SK-N-SH (cell line): ENCODE results near the gene NDUFC2. TPM values are rescaled to one million over a fixed set of nuclear protein-coding genes. Genes with fewer than 3 reads are reported as not detected.

Experiments used
- CTCF ChIA-PET: fragments of 300-600, 350-600 bp; formaldehyde crosslinking; extraction: SDS; loops from one replicate; lab custom pipeline; 2021; lab: Yijun Ruan, JAX
- POLR2A ChIA-PET: fragments of 350-600 bp; sonication (Branson Sonifier 250); formaldehyde crosslinking; extraction: SDS; loops from one replicate; lab custom pipeline; 2020; ENCODE audit warnings: antibody characterized with exemption, inconsistent platforms; lab: Yijun Ruan, JAX
- DNase-seq: peaks from one replicate; pipeline ENCODE4 v3.0.0; 2012
- H2AFZ ChIP-seq: fragments of 200-600 bp; sonication (generic); 2 replicates; pipeline ENCODE4 v1.8.1; 2016; ENCODE audit warnings: antibody characterized with exemption, mild to moderate bottlenecking, low read depth
- H3F3A ChIP-seq: fragments of 200-600 bp; sonication (generic); replicated peaks from 2 replicates; pipeline ENCODE3; 2016; ENCODE audit warnings: antibody characterized with exemption, mild to moderate bottlenecking; ENCODE audit not compliant: insufficient read depth
- H3K27ac ChIP-seq, 2 experiments: fragments of 200-500 bp in 1 of 2; fragments of 200-600 bp in 1 of 2; sonication (Bioruptor generic) in 1 of 2; sonication (generic), shearing (Covaris generic) in 1 of 2; 2 replicates each; pipeline versions ENCODE4 v1.5.1 to v1.6.1; 2014 to 2016; ENCODE audit warnings: low read depth in 2 of 2, inconsistent platforms in 1 of 2, low read length in 1 of 2, mild to moderate bottlenecking in 1 of 2, mixed read lengths in 1 of 2
- H3K27me3 ChIP-seq: fragments of 200-600 bp; sonication (generic), shearing (Covaris generic); 2 replicates; pipeline ENCODE4 v1.6.1; 2016; ENCODE audit warnings: mixed run types; ENCODE audit not compliant: insufficient read depth
- H3K36me3 ChIP-seq, 2 experiments: fragments of 200-500 bp in 1 of 2; fragments of 200-600 bp in 1 of 2; sonication (Bioruptor generic) in 1 of 2; sonication (generic) in 1 of 2; replicated peaks in 1 of 2; 2 replicates each; pipeline versions ENCODE3 to v1.5.1; 2014 to 2016; ENCODE audit warnings: low read length in 1 of 2, mild to moderate bottlenecking in 1 of 2; ENCODE audit not compliant: insufficient read depth in 2 of 2, control insufficient read depth in 1 of 2
- H3K4me1 ChIP-seq, 2 experiments: fragments of 200-500 bp in 1 of 2; fragments of 200-600 bp in 1 of 2; sonication (Bioruptor generic) in 1 of 2; sonication (generic), shearing (Covaris generic) in 1 of 2; 2 replicates each; pipeline versions ENCODE4 v1.5.1 to v1.6.1; 2014 to 2016; ENCODE audit warnings: low read depth in 1 of 2, low read length in 1 of 2, mixed run types in 1 of 2; ENCODE audit not compliant: insufficient read depth in 2 of 2, control insufficient read depth in 1 of 2
- H3K4me2 ChIP-seq: fragments of 200-600 bp; sonication (generic), shearing (Covaris generic); 2 replicates; pipeline ENCODE4 v1.6.1; 2017; ENCODE audit warnings: mixed run types
- H3K4me3 ChIP-seq, 2 experiments: fragments of 200-500 bp in 1 of 2; fragments of 200-600 bp in 1 of 2; sonication (Bioruptor generic) in 1 of 2; sonication (generic), shearing (Covaris generic) in 1 of 2; 2 replicates each; pipeline versions ENCODE4 v1.5.1 to v1.8.1; 2014 to 2016; ENCODE audit warnings: low read depth in 2 of 2, inconsistent platforms in 1 of 2, low read length in 1 of 2, mild to moderate bottlenecking in 1 of 2, mixed read lengths in 1 of 2, moderate library complexity in 1 of 2
- H3K79me2 ChIP-seq: fragments of 200-600 bp; sonication (generic); 2 replicates; pipeline ENCODE4 v1.8.1; 2017; ENCODE audit warnings: mild to moderate bottlenecking; ENCODE audit not compliant: insufficient read depth
- H3K9ac ChIP-seq: fragments of 200-600 bp; sonication (generic); 2 replicates; pipeline ENCODE4 v1.6.1; 2017; ENCODE audit warnings: mixed run types
- H3K9me2 ChIP-seq: fragments of 200-600 bp; sonication (generic); 2 replicates; pipeline ENCODE4 v1.6.1; 2017; ENCODE audit warnings: mixed run types
- H3K9me3 ChIP-seq: fragments of 200-600 bp; sonication (generic); 2 replicates; pipeline ENCODE4 v1.6.1; 2017; ENCODE audit warnings: mixed run types, mild to moderate bottlenecking, moderate library complexity
- H4K20me1 ChIP-seq: fragments of 200-600 bp; sonication (generic); 2 replicates; pipeline ENCODE4 v1.6.1; 2017; ENCODE audit warnings: mild to moderate bottlenecking, mixed run types; ENCODE audit not compliant: insufficient read depth
- CHD2 ChIP-seq: fragments of 150-350 bp; IDR thresholded peaks from 2 replicates; pipeline ENCODE4 v1.6.1; 2018; ENCODE audit warnings: low read length; ENCODE audit not compliant: partially characterized antibody
- FOSL2 ChIP-seq: IDR thresholded peaks from 2 replicates; pipeline ENCODE4 v1.4.0; 2012; ENCODE audit warnings: low read depth, mild to moderate bottlenecking, moderate library complexity, borderline replicate concordance
- GABPA ChIP-seq: IDR thresholded peaks from 2 replicates; pipeline ENCODE4 v1.4.0; 2012; ENCODE audit warnings: low read depth, mild to moderate bottlenecking
- GATA2 ChIP-seq: sonication (generic); formaldehyde crosslinking; IDR thresholded peaks from 2 replicates; pipeline ENCODE4 v1.5.0; 2020; ENCODE audit warnings: mild to moderate bottlenecking, missing genetic modification reagents
- MXI1 ChIP-seq: IDR thresholded peaks from 2 replicates; pipeline ENCODE4 v1.6.1; 2012; ENCODE audit warnings: mild to moderate bottlenecking, low read depth, low read length, improper control_type of control experiment
- NRF1 ChIP-seq: IDR thresholded peaks from 2 replicates; pipeline ENCODE4 v1.6.1; 2012; ENCODE audit warnings: low read depth, mild to moderate bottlenecking, low read length
- POLR2AphosphoS5 ChIP-seq: IDR thresholded peaks from 2 replicates; pipeline ENCODE4 v1.6.1; 2012; ENCODE audit warnings: low read depth, low read length
- RAD21 ChIP-seq: IDR thresholded peaks from 2 replicates; pipeline ENCODE4 v1.6.1; 2012; ENCODE audit warnings: mild to moderate bottlenecking, low read length
- RCOR1 ChIP-seq: fragments of 150-350 bp; IDR thresholded peaks from 2 replicates; pipeline ENCODE4 v1.6.1; 2017; ENCODE audit warnings: antibody characterized with exemption, low read length
- RFX5 ChIP-seq: IDR thresholded peaks from 2 replicates; pipeline ENCODE4 v1.6.1; 2012; ENCODE audit warnings: mild to moderate bottlenecking, improper control_type of control experiment, low read length
- RXRA ChIP-seq: IDR thresholded peaks from 2 replicates; pipeline ENCODE4 v1.4.0; 2012; ENCODE audit warnings: low read depth, mild to moderate bottlenecking, borderline replicate concordance
- SIN3A ChIP-seq: IDR thresholded peaks from 2 replicates; pipeline ENCODE4 v1.6.1; 2012; ENCODE audit warnings: low read depth, mild to moderate bottlenecking, low read length, moderate library complexity, borderline replicate concordance
- TAF1 ChIP-seq: IDR thresholded peaks from 2 replicates; pipeline ENCODE4 v1.6.1; 2012; ENCODE audit warnings: low read depth, mild to moderate bottlenecking, low read length, moderate library complexity, borderline replicate concordance
- TCF12 ChIP-seq: IDR thresholded peaks from 2 replicates; pipeline ENCODE4 v1.4.0; 2012
- TEAD4 ChIP-seq: IDR thresholded peaks from 2 replicates; pipeline ENCODE4 v1.4.0; 2012; ENCODE audit warnings: mild to moderate bottlenecking, borderline replicate concordance; ENCODE audit not compliant: insufficient read depth
- WGBS: methylation state at CpG from one replicate; pipeline ENCODE4 v1.1.6; 2017; ENCODE audit warnings: low lambda C conversion rate; 5-methylcytosine and 5-hydroxymethylcytosine counted together
- polyA plus RNA-seq, 3 experiments: library from polyadenylated mRNA; depleted of rRNA; stranded (reverse); fragments of >200 nt; gene quantifications; 2 replicates each; pipeline ENCODE4 v1.2.3, GENCODE V29; 2012
- TF ChIP-seq, protein P1 (sequence below): fragments of 200-600 bp; sonication (generic); IDR thresholded peaks from 2 replicates; pipeline ENCODE4 v1.6.1; 2017; ENCODE audit warnings: antibody characterized with exemption, mild to moderate bottlenecking, moderate library complexity
- TF ChIP-seq, protein P2 (sequence below): IDR thresholded peaks from 2 replicates; pipeline ENCODE4 v1.4.0; 2012; ENCODE audit warnings: low read depth, borderline replicate concordance
- TF ChIP-seq, protein P3 (sequence below): fragments of 150-350 bp; IDR thresholded peaks from 2 replicates; pipeline ENCODE4 v1.6.1; 2016; ENCODE audit warnings: mild to moderate bottlenecking, low read depth, low read length

Gene NDUFC2
- polyA plus RNA-seq, 1 of the 3 experiments (the other 2 are of a cell fraction) = 235 TPM

DNA sequence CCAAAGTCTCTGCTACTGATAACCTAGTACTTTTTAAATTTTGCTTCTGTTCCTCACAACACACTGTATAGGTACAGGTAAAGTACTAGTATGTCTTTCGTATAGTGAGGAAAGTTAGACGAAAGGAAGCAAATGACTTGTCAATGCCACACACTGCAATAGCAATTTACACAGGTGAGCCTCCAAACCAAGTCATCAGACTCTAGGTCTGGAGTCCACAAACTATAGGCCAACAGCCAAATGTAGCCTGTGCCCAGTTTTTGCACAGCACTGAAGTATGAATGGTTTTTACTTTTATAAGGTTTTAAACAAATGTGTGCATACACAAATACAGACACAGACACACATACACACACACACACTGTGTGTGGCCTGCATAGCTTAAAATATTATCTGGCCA lies 31.6 kb upstream of the NDUFC2 start:
- POLR2A ChIA-PET = no interaction called here
- Histone ChIP-seq H3K4me1 (no peaks in the 10 kb centered on the region; a peak in 1 of 4 replicates), H3K36me3 (peaks cover 31 to 50% of the 10 kb centered on the region in 2 experiments), H3K27ac (no peak overlapping the region)
- TF ChIP-seq NRF1 = no peak
- TF ChIP-seq, protein P1, sequence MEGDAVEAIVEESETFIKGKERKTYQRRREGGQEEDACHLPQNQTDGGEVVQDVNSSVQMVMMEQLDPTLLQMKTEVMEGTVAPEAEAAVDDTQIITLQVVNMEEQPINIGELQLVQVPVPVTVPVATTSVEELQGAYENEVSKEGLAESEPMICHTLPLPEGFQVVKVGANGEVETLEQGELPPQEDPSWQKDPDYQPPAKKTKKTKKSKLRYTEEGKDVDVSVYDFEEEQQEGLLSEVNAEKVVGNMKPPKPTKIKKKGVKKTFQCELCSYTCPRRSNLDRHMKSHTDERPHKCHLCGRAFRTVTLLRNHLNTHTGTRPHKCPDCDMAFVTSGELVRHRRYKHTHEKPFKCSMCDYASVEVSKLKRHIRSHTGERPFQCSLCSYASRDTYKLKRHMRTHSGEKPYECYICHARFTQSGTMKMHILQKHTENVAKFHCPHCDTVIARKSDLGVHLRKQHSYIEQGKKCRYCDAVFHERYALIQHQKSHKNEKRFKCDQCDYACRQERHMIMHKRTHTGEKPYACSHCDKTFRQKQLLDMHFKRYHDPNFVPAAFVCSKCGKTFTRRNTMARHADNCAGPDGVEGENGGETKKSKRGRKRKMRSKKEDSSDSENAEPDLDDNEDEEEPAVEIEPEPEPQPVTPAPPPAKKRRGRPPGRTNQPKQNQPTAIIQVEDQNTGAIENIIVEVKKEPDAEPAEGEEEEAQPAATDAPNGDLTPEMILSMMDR = no peak
- TF ChIP-seq TEAD4 = no peak
- TF ChIP-seq RXRA = no peak
- no peak for TF ChIP-seq RCOR1
- no peak for TF ChIP-seq RFX5
- TF ChIP-seq GATA2 (CRISPR knock-in tag) = no peak
- no peak for TF ChIP-seq POLR2AphosphoS5
- no peak for TF ChIP-seq CHD2
- no peak for TF ChIP-seq TAF1
- TF ChIP-seq, protein P2, sequence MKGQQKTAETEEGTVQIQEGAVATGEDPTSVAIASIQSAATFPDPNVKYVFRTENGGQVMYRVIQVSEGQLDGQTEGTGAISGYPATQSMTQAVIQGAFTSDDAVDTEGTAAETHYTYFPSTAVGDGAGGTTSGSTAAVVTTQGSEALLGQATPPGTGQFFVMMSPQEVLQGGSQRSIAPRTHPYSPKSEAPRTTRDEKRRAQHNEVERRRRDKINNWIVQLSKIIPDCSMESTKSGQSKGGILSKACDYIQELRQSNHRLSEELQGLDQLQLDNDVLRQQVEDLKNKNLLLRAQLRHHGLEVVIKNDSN = no peak
- TF ChIP-seq, protein P3, sequence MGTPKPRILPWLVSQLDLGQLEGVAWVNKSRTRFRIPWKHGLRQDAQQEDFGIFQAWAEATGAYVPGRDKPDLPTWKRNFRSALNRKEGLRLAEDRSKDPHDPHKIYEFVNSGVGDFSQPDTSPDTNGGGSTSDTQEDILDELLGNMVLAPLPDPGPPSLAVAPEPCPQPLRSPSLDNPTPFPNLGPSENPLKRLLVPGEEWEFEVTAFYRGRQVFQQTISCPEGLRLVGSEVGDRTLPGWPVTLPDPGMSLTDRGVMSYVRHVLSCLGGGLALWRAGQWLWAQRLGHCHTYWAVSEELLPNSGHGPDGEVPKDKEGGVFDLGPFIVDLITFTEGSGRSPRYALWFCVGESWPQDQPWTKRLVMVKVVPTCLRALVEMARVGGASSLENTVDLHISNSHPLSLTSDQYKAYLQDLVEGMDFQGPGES = no peak
- TF ChIP-seq MXI1 = no peak
- TF ChIP-seq GABPA = no peak
- no peak for TF ChIP-seq SIN3A
- no peak for TF ChIP-seq FOSL2
- no peak for TF ChIP-seq RAD21
- no peak for TF ChIP-seq TCF12
- TF ChIP-seq, all 33 proteins: peak for 0
- 78% methylated on average over 2 of the region's 2 CpGs for WGBS
- H3K9ac ChIP-seq = no peak overlapping the region
- no peak for DNase-seq
- H3K79me2 ChIP-seq = no peaks in the 10 kb centered on the region
- no peaks in the 10 kb centered on the region for H3K27me3 ChIP-seq
- H3K9me3 ChIP-seq = no peaks in the 10 kb centered on the region
- H3F3A ChIP-seq = no peaks in the 10 kb centered on the region
- no peak overlapping the region for H3K4me3 ChIP-seq
- no peaks in the 10 kb centered on the region for H3K9me2 ChIP-seq
- no peak overlapping the region for H2AFZ ChIP-seq
- CTCF ChIA-PET = interaction anchor here (0.6 kb wide), 1 partner anchor 607 kb away, joined by 3 read pairs; no protein-coding TSS in a partner anchor
- no peak overlapping the region for H3K4me2 ChIP-seq
- H4K20me1 ChIP-seq = no peaks in the 10 kb centered on the region
